ENCODE data around the gene PROSER2. TPM values are rescaled to one million over a fixed set of nuclear protein-coding genes. Genes with fewer than 3 reads are reported as not detected.
A peak's percentile ranks its signal among the peaks of the same experiment; 100 is the strongest.

The PROSER2 gene
- total and polyA plus RNA-seq, 2 of the 13 experiments (the other 11 are each of a cell fraction or from before 2014, with no cell fraction given): 6.9 to 7.7 TPM

DNA sequence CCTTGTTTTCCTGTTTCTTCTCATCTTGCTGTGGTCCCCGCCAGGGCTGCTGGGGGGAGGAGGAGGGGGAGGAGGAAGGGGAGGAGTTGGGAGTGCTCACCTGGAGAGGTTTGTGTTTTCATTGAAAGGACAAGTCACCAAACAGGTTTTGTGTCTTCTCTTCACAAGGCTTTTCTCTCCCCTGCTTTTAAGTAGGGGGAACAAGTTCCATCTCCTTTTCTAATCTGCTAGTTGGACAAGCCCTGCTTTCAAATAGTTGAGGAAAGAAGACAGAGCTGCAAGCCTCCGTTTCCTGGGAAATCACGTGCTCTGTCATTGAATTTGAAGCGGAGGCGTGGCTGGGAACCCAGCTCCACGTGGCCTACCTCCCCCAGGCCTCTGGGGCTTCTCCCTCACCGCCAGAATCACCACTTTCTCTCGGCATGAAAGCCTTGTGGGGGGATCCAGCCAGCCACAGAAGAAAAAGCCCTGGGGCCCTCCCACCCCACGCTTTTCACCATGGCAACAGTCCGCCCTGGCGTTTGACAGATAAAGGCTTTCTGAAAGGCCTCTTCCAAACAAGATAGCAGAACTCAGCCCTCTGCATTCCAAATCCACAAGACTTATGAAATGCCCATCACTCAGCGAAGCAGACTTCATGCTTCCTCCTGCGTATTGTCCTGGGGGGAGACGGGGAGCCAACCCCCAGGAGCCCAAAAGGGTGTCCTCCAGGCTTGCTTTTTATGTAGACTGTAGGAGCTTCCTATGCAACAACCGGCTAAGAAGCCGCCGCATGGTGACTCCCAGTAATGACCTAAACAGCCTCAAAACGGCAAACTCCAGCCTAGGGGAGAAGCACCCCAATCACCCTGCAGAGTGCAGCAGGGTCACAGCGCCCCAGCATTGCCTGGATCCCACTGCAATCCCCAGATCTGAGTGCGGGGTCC, 51.7 kb downstream of the PROSER2 start (continued):
- TF ChIP-seq HOXD1 (CRISPR knock-in tag; IDR thresholded peaks at IDR 0.05) (0 out of 2 replicates have a peak, but pooled peaks have one; percentile 26), ZNF251 (CRISPR knock-in tag; IDR thresholded peaks at IDR 0.05) (no peak), IRF2 (CRISPR knock-in tag; IDR thresholded peaks at IDR 0.05) (peak; percentile 64; the same call in 1 of the 2 replicates), POLR2A (IDR thresholded peaks at IDR 0.05; ENCODE audit: insufficient read depth in 1 of 2, low read depth in 2 of 2, low read length in 2 of 2) (peak in 1 of 2 experiments; percentile 14; a peak in 1 of 4 replicates), ZNF33B (CRISPR knock-in tag; IDR thresholded peaks at IDR 0.05) (peak; percentile 55; the same call in 1 of the 2 replicates), ZNF138 (CRISPR knock-in tag; IDR thresholded peaks at IDR 0.05; ENCODE audit: low read depth) (no peak), ZFY (CRISPR knock-in tag; IDR thresholded peaks at IDR 0.05) (peak; percentile 70; the same call in 1 of the 2 replicates), ARID2 (CRISPR knock-in tag; IDR thresholded peaks at IDR 0.05; ENCODE audit: borderline replicate concordance) (no peak), MIER3 (CRISPR knock-in tag; IDR thresholded peaks at IDR 0.05; ENCODE audit: borderline replicate concordance) (0 out of 2 replicates have a peak, but pooled peaks have one; percentile 18)
- TF ChIP-seq, protein P1, sequence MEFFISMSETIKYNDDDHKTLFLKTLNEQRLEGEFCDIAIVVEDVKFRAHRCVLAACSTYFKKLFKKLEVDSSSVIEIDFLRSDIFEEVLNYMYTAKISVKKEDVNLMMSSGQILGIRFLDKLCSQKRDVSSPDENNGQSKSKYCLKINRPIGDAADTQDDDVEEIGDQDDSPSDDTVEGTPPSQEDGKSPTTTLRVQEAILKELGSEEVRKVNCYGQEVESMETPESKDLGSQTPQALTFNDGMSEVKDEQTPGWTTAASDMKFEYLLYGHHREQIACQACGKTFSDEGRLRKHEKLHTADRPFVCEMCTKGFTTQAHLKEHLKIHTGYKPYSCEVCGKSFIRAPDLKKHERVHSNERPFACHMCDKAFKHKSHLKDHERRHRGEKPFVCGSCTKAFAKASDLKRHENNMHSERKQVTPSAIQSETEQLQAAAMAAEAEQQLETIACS (CRISPR knock-in tag; IDR thresholded peaks at IDR 0.05): peak; percentile 33
- TF ChIP-seq, protein P2, sequence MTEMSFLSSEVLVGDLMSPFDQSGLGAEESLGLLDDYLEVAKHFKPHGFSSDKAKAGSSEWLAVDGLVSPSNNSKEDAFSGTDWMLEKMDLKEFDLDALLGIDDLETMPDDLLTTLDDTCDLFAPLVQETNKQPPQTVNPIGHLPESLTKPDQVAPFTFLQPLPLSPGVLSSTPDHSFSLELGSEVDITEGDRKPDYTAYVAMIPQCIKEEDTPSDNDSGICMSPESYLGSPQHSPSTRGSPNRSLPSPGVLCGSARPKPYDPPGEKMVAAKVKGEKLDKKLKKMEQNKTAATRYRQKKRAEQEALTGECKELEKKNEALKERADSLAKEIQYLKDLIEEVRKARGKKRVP (CRISPR knock-in tag; IDR thresholded peaks at IDR 0.05): peak in 1 of 2 experiments; percentile 44; a peak in 1 of 4 replicates
- TF ChIP-seq, protein P3, sequence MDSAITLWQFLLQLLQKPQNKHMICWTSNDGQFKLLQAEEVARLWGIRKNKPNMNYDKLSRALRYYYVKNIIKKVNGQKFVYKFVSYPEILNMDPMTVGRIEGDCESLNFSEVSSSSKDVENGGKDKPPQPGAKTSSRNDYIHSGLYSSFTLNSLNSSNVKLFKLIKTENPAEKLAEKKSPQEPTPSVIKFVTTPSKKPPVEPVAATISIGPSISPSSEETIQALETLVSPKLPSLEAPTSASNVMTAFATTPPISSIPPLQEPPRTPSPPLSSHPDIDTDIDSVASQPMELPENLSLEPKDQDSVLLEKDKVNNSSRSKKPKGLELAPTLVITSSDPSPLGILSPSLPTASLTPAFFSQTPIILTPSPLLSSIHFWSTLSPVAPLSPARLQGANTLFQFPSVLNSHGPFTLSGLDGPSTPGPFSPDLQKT (CRISPR knock-in tag; IDR thresholded peaks at IDR 0.05; ENCODE audit: borderline replicate concordance): no peak
- TF ChIP-seq, protein P4, sequence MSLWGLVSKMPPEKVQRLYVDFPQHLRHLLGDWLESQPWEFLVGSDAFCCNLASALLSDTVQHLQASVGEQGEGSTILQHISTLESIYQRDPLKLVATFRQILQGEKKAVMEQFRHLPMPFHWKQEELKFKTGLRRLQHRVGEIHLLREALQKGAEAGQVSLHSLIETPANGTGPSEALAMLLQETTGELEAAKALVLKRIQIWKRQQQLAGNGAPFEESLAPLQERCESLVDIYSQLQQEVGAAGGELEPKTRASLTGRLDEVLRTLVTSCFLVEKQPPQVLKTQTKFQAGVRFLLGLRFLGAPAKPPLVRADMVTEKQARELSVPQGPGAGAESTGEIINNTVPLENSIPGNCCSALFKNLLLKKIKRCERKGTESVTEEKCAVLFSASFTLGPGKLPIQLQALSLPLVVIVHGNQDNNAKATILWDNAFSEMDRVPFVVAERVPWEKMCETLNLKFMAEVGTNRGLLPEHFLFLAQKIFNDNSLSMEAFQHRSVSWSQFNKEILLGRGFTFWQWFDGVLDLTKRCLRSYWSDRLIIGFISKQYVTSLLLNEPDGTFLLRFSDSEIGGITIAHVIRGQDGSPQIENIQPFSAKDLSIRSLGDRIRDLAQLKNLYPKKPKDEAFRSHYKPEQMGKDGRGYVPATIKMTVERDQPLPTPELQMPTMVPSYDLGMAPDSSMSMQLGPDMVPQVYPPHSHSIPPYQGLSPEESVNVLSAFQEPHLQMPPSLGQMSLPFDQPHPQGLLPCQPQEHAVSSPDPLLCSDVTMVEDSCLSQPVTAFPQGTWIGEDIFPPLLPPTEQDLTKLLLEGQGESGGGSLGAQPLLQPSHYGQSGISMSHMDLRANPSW (CRISPR knock-in tag; IDR thresholded peaks at IDR 0.05; ENCODE audit: borderline replicate concordance): 0 out of 2 replicates have a peak, but pooled peaks have one; percentile 78
- TF ChIP-seq, protein P5, sequence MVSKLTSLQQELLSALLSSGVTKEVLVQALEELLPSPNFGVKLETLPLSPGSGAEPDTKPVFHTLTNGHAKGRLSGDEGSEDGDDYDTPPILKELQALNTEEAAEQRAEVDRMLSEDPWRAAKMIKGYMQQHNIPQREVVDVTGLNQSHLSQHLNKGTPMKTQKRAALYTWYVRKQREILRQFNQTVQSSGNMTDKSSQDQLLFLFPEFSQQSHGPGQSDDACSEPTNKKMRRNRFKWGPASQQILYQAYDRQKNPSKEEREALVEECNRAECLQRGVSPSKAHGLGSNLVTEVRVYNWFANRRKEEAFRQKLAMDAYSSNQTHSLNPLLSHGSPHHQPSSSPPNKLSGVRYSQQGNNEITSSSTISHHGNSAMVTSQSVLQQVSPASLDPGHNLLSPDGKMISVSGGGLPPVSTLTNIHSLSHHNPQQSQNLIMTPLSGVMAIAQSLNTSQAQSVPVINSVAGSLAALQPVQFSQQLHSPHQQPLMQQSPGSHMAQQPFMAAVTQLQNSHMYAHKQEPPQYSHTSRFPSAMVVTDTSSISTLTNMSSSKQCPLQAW (CRISPR knock-in tag; IDR thresholded peaks at IDR 0.05): 0 out of 2 replicates have a peak, but pooled peaks have one; percentile 7
- TF ChIP-seq, protein P6, sequence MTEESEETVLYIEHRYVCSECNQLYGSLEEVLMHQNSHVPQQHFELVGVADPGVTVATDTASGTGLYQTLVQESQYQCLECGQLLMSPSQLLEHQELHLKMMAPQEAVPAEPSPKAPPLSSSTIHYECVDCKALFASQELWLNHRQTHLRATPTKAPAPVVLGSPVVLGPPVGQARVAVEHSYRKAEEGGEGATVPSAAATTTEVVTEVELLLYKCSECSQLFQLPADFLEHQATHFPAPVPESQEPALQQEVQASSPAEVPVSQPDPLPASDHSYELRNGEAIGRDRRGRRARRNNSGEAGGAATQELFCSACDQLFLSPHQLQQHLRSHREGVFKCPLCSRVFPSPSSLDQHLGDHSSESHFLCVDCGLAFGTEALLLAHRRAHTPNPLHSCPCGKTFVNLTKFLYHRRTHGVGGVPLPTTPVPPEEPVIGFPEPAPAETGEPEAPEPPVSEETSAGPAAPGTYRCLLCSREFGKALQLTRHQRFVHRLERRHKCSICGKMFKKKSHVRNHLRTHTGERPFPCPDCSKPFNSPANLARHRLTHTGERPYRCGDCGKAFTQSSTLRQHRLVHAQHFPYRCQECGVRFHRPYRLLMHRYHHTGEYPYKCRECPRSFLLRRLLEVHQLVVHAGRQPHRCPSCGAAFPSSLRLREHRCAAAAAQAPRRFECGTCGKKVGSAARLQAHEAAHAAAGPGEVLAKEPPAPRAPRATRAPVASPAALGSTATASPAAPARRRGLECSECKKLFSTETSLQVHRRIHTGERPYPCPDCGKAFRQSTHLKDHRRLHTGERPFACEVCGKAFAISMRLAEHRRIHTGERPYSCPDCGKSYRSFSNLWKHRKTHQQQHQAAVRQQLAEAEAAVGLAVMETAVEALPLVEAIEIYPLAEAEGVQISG (CRISPR knock-in tag; IDR thresholded peaks at IDR 0.05): peak; percentile 16; the same call in 1 of the 2 replicates

All from HepG2 (cell line).